Lower lobe of right lung (tissue), 2 donors: Measurements from ENCODE around the gene MTUS2. TPM values are rescaled to one million over a fixed set of nuclear protein-coding genes. Genes with fewer than 3 reads are reported as not detected.

Source experiments
- ATAC-seq, 2 donors: fragments of 200-7000 bp; cut with Tn5 transposase; one replicate each; pipeline ENCODE4 v1.9.1; 2020 to 2022; ENCODE audit warnings: mild to moderate bottlenecking in 2 of 2, moderate library complexity in 2 of 2
- DNase-seq: peaks from one replicate; pipeline ENCODE4 v3.0.0-alpha.2; 2020
- H3K27ac ChIP-seq: fragments of 200-600 bp; one replicate; pipeline ENCODE4 v1.8.0; 2022
- H3K27me3 ChIP-seq: fragments of 200-600 bp; one replicate; pipeline ENCODE4 v1.8.0; 2022; ENCODE audit warnings: low read depth
- H3K36me3 ChIP-seq: fragments of 200-600 bp; one replicate; pipeline ENCODE4 v1.8.0; 2022; ENCODE audit warnings: mild to moderate bottlenecking
- H3K4me1 ChIP-seq: fragments of 200-600 bp; one replicate; pipeline ENCODE4 v1.8.0; 2022
- H3K4me3 ChIP-seq: fragments of 200-600 bp; one replicate; pipeline ENCODE4 v1.8.0; 2022; ENCODE audit warnings: mild to moderate bottlenecking
- H3K9me3 ChIP-seq: fragments of 200-600 bp; one replicate; pipeline ENCODE4 v1.8.0; 2022
- CTCF ChIP-seq: fragments of 200-600 bp; IDR thresholded peaks from one replicate; pipeline ENCODE4 v1.8.0; 2022; ENCODE audit warnings: antibody characterized with exemption, mild to moderate bottlenecking
- intact Hi-C: fragments of 100-400 bp; cut with DNase I; formaldehyde crosslinking; loops from one replicate; pipeline ENCODE4 v1.11.0; 2022
- total RNA-seq: library from RNA; stranded (reverse); fragmentation: NEBNext Ultra II Directional; extraction: Animal tissue kit (Norgen Biotek cat#: 25700); gene quantifications from one replicate; pipeline ENCODE4 v1.2.1, GENCODE V29; 2021
- donor health status: DM: no; HTN: yes; CAD: no; lungs with severe emphysema.

Gene MTUS2
- total RNA-seq, 1 donor from 2014 or later: 0.21 TPM

GRCh38 chr13:29156136-29156535 is 336.0 kb downstream of the MTUS2 start:
- ATAC-seq (no peak), DNase-seq (no peak)
- no peaks in the 10 kb centered on the region for H3K36me3 ChIP-seq
- no peak for TF ChIP-seq CTCF
- no peak overlapping the region for H3K27ac ChIP-seq
- peaks cover 3% of the 10 kb centered on the region for H3K9me3 ChIP-seq
- intact Hi-C loops: no loop called here
- H3K4me3 ChIP-seq: no peak overlapping the region
- no peaks in the 10 kb centered on the region for H3K4me1 ChIP-seq
- no peaks in the 10 kb centered on the region for H3K27me3 ChIP-seq

GRCh38 chr13:29159871-29160270 is 339.7 kb downstream of the MTUS2 start:
- no peak for TF ChIP-seq CTCF
- Histone ChIP-seq H3K27ac (no peak overlapping the region), H3K27me3 (no peaks in the 10 kb centered on the region), H3K36me3 (no peaks in the 10 kb centered on the region), H3K9me3 (no peaks in the 10 kb centered on the region), H3K4me1 (no peaks in the 10 kb centered on the region), H3K4me3 (no peak overlapping the region)
- no peak for ATAC-seq
- intact Hi-C loops: no loop called here
- DNase-seq: no peak

- ATAC-seq (no peak), DNase-seq (no peak)
- H3K4me3 ChIP-seq: no peak overlapping the region
- H3K27ac ChIP-seq: no peak overlapping the region
- H3K36me3 ChIP-seq: no peaks in the 10 kb centered on the region
- intact Hi-C loops: no loop called here
- TF ChIP-seq CTCF: no peak
- no peaks in the 10 kb centered on the region for H3K27me3 ChIP-seq
- H3K4me1 ChIP-seq: no peaks in the 10 kb centered on the region
- no peaks in the 10 kb centered on the region for H3K9me3 ChIP-seq
These were observed 340.7 kb downstream of the MTUS2 start for GRCh38 chr13:29160862-29161261.

GRCh38 chr13:29161676-29162075 is 341.5 kb downstream of the MTUS2 start:
- Histone ChIP-seq H3K27me3 (no peaks in the 10 kb centered on the region), H3K36me3 (no peaks in the 10 kb centered on the region), H3K27ac (no peak overlapping the region), H3K4me1 (no peaks in the 10 kb centered on the region), H3K9me3 (no peaks in the 10 kb centered on the region), H3K4me3 (no peak overlapping the region)
- intact Hi-C loops: no loop called here
- TF ChIP-seq CTCF: no peak
- no peak for DNase-seq
- ATAC-seq: no peak

- intact Hi-C loops: no loop called here
- H3K27ac ChIP-seq: no peak overlapping the region
- DNase-seq (no peak), ATAC-seq (no peak)
- no peaks in the 10 kb centered on the region for H3K9me3 ChIP-seq
- H3K4me1 ChIP-seq: no peaks in the 10 kb centered on the region
- H3K27me3 ChIP-seq: no peaks in the 10 kb centered on the region
- H3K36me3 ChIP-seq: no peaks in the 10 kb centered on the region
- H3K4me3 ChIP-seq: no peak overlapping the region
- no peak for TF ChIP-seq CTCF
These were observed 342.6 kb downstream of the MTUS2 start for GRCh38 chr13:29162638-29163235.
